22Rv1 (cell line): ENCODE results near the gene SNRPA1.

Source experiments
- H3K27ac ChIP-seq: fragments of 450-650 bp; 2 replicates; pipeline ENCODE4 v1.5.1; 2017
- ZFX ChIP-seq: fragments of 450-650 bp; IDR thresholded peaks from 2 replicates; pipeline ENCODE4 v1.6.1; 2017; ENCODE audit warnings: antibody characterized with exemption, borderline replicate concordance
- TF ChIP-seq, protein P1 (sequence below): fragments of 450-650 bp; IDR thresholded peaks from 2 replicates; pipeline ENCODE4 v1.5.1; 2017; ENCODE audit warnings: mild to moderate bottlenecking

The SNRPA1 gene

GRCh38 chr15:101283931-101284330, 11.1 kb downstream of the SNRPA1 start:
- TF ChIP-seq, protein P1, sequence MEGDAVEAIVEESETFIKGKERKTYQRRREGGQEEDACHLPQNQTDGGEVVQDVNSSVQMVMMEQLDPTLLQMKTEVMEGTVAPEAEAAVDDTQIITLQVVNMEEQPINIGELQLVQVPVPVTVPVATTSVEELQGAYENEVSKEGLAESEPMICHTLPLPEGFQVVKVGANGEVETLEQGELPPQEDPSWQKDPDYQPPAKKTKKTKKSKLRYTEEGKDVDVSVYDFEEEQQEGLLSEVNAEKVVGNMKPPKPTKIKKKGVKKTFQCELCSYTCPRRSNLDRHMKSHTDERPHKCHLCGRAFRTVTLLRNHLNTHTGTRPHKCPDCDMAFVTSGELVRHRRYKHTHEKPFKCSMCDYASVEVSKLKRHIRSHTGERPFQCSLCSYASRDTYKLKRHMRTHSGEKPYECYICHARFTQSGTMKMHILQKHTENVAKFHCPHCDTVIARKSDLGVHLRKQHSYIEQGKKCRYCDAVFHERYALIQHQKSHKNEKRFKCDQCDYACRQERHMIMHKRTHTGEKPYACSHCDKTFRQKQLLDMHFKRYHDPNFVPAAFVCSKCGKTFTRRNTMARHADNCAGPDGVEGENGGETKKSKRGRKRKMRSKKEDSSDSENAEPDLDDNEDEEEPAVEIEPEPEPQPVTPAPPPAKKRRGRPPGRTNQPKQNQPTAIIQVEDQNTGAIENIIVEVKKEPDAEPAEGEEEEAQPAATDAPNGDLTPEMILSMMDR, result no peak
- TF ChIP-seq ZFX, result no peak
- H3K27ac ChIP-seq, result no peak overlapping the region

DNA sequence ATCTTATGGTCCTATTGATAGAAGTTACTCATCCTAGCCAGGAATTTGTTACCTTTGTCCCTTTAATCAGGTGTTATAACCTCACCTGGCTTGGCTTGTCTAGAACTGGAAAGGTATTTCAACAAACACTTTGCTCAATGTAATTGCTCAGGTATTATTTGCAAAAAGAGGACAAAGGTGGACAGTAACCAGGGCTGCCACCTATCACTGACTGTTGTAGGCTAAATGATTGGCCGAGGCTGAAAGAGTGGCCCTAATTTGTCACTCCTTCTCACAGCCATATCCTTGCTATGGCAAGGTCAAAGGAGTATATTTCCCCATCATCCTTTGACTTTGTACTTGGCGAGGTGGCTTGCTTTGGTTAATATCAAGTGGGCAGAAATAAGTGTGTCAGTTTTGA, 15.0 kb downstream of the SNRPA1 start:
- no peak overlapping the region for H3K27ac ChIP-seq
- TF ChIP-seq, protein P1, result no peak
- no peak for TF ChIP-seq ZFX

DNA sequence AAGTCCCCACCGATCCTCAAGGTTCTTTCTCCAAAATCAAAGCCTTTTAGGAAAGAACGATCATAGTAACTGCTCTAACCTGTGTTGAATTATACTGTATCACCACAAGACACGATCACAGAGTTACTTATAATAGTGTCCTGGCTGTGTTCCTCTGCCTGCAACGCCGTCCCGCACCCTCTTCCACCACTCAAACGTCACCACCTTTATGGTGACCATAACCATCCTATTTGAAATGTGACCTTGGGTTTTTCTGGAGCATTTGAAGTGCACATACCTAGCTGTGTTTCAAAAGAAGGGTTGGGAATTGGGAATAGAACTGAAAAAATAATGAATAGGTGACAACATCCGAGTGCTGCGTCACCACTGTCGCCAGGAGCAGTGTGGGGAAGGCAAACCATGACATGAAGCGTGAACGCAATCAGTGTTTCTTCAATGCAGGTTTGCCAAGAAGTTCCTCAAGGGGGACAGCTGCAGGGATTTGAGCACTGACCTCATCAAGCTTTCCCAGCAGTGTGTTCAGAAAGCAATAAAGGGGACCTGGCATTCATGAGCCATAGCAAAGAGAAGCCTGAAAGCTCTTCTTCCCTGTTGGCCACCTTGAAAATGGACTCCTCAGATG, 17.0 kb downstream of the SNRPA1 start:
- H3K27ac ChIP-seq, result peak overlapping the region; percentile 66
- TF ChIP-seq ZFX, result no peak

DNA sequence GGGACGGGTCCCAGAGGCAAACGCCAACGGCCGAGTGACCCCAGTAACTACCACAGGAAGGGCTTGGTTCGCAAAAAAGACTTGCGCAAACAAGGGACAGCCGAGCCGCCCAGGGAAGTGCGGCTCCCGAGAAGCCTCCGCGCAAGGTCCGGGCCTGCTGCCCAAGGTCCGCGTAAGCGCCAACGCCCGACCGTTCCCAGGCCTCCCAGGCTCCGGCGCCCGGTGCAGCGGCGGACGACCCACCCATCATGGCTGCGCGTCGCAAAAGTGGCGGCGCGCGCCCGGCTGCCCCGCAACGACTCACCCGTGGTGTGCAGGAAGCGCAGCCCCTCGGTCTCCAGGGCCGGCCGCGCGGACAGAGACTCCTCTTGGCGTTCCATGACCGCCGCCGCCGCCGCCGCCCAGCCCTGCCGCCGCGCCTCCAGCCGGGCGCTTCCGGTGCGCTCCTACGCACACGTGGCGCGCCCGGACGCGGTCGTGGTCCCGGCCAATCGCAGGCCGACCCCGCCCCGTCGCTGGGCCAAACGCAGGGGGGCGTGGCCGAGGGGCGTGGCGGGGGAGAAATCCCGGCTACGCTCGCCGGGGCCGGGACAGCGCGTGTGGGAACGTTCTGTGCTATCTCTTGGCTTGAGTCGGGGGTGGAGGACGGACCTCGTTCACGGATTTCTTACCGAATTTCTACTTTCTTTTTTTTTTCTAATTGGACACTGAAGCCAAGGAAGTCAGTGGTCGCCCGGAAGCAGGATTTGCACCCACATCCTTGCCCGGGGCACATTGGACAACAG, 17.8 kb downstream of the SNRPA1 start, which contains the start of gene SELENOS:
Gene SELENOS (minus strand): TSS at position 448 of the 785 bp plus-strand sequence. CDS start 68 bp downstream, at position 380.
- peak within 1 kb of the TSS; percentile 66 for H3K27ac ChIP-seq
- TF ChIP-seq ZFX, result no peak
- TF ChIP-seq, protein P1, result no peak

DNA sequence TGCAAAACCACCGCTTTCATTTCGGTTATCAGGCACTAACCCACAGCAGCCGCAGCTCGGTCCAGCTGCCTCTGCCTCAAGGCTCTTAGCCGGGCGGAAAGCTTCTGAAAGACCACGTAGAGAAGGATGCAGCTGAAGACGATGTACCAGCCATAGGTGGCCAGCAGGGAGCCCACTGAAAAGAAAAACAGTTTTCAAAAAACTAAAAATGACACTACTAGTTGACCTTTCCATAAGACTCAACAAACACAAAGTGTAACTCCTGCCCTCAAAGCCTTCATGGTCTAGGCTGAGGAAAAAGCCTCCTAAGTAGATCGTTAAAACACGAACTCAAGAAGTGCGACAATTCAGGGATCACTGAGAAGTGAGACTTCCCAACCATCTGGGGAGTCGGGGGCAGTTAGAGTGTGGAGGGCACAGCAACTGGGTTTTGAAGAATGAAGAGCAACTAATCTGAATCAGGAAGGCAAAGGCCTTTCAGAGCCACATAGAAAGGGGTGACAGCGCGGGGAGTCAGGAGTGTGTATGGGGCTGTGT, 18.5 kb downstream of the SNRPA1 start:
- no peak for TF ChIP-seq ZFX
- TF ChIP-seq, protein P1, result peak; percentile 14; the same call in 1 of the 2 replicates
- peak overlapping the region; percentile 66 for H3K27ac ChIP-seq

DNA sequence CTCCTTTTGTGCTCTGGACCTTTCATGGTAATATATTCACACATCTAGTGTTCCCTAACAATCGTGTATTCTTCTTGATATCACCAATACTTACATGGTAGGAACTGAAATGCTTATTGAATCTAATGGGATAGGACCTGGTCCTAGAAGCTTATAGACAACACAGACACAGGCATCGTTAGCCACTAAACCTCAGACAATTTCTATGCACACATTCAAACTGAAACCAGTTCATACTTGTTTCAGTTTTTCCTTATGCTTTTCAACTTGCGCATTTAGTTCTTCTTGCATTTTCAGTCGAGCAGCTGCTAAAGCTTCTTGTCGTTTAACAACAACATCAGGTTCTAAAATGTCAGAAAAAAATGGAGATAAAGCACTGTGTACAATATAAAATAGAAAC, 20.0 kb downstream of the SNRPA1 start:
- H3K27ac ChIP-seq, result no peak overlapping the region
- TF ChIP-seq, protein P1, result no peak
- TF ChIP-seq ZFX, result no peak

GRCh38 chr15:101273534-101273933, 21.5 kb downstream of the SNRPA1 start:
- H3K27ac ChIP-seq, result no peak overlapping the region
- TF ChIP-seq, protein P1, result no peak
- no peak for TF ChIP-seq ZFX
